Ammon's horn (tissue), 1 donor: ENCODE data around the gene MON1A.
A peak's percentile ranks its signal among the peaks of the same experiment; 100 is the strongest.
"Not testable (repeated sequence)": the region's sequence is repeated elsewhere in the genome, so short reads cannot be mapped to it uniquely, and the experiment has no call there.

Experiments used
- DNase-seq: peaks from one replicate; pipeline ENCODE4 v3.0.0-alpha.2; 2016; ENCODE audit warnings: low spot score

The MON1A gene, protein sequence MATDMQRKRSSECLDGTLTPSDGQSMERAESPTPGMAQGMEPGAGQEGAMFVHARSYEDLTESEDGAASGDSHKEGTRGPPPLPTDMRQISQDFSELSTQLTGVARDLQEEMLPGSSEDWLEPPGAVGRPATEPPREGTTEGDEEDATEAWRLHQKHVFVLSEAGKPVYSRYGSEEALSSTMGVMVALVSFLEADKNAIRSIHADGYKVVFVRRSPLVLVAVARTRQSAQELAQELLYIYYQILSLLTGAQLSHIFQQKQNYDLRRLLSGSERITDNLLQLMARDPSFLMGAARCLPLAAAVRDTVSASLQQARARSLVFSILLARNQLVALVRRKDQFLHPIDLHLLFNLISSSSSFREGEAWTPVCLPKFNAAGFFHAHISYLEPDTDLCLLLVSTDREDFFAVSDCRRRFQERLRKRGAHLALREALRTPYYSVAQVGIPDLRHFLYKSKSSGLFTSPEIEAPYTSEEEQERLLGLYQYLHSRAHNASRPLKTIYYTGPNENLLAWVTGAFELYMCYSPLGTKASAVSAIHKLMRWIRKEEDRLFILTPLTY

DNA sequence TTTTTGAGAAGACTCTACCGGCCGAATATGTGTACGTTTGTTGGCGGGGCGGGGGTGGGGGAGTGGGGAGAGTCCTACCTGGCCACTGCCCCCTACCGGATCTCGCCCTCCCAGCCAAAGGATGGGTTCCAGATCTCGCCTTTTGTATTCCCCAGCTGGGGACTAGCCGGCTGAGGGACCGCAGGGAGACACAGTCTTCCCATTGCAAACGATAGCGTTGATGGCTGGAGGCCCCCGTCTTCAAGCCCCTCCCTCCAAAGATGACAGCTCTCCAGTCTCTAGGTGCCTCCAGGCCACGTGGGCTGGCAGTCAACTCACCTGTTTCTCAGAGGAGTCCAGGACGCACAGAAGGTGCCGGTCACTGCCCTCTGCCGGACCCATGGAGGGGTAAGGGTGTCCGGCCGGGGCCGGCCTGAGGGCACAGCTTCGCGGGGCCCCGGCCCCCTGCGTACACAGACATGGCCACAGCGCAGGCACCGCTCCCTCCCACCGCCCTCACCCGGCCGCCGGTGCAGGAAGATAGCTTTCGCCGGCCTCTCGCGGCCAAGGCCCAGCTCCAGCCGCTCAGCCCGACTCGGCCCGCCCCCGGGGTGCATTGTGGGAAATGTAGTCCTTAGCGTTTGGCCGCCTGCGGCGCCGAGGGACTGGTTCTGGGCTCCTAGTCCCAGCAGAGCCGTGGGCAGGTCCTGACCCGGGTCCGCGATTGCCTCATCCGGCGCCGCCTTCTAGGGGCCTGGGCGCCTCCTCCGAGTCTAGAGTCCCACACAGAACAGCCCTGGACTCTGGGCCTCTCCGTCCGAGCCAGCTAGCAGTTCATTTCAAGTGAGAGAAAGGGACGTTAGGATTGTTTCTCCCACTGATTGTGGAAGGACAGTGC is at the start of gene MON1A:
Gene MON1A, minus strand, starts transcription at position 521 of the 877 bp plus-strand sequence. CDS start 16,465 bp downstream, outside the sequence.
- peak; percentile 89 for DNase-seq

DNA sequence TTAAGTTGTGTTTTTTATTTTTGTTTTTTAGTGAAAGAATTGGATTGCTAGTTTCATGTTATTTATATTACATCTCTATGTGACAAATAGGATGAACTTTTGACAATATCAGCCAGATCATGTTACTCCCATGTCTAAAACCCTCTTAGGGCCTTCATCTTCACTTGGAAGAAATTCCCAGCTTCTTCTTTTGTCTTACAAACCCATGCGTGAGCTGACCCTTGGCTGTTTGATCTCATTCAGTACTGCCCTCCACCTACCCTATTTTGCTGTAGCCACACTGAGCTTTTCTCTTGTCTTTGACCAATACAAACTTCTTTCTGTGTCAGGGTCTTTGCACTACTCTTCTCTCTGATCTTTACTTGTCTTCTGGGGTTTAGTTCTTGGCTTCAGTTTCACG is 47.3 kb upstream of the MON1A start:
- no peak for DNase-seq

DNA sequence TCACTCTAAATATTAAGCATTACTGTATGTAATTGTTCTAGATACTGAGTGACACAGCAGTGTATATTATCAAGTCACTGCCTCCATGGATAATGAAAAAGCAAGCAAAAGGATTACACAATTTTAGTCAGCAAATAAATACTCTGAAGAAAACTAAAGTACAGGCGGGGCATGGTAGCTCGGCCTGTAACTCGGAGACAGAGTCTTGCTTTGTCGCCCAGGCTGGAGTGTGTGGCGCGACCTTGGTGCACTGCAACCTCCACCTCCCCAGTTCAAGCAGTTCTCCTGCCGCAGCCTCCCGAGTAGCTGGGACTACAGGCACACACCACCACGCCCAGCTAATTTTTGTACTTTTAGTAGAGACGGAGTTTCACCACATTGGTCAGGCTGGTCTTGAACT is 43.0 kb upstream of the MON1A start:
- DNase-seq = no peak

DNA sequence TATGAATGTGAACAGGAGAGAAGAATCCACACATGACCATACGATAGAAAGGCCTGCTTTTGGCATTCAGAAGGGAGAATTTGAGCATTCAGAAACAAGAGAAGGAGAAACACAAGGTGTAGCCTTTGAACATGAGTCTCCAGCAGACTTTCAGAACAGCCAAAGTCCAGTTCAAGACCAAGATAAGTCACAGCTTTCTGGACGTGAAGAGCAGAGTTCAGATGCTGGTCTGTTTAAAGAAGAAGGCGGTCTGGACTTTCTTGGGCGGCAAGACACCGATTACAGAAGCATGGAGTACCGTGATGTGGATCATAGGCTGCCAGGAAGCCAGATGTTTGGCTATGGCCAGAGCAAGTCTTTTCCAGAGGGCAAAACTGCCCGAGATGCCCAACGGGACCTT is 38.7 kb upstream of the MON1A start:
- DNase-seq = no peak

DNA sequence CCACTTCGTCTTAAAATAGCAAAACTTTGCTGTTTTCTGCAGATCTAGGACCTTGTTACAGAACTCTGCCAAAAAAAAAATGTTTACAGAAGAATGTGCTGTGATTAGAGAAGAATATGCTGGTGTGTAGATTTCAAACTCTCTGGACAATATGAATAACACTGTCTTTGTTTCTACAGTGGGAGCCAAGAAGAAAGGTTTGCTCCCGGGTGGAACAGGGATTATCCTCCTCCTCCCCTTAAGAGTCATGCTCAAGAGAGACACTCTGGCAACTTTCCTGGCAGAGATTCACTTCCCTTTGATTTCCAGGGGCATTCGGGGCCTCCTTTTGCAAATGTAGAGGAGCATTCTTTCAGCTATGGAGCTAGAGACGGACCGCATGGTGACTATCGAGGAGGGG is 37.7 kb upstream of the MON1A start:
- no peak for DNase-seq

DNA sequence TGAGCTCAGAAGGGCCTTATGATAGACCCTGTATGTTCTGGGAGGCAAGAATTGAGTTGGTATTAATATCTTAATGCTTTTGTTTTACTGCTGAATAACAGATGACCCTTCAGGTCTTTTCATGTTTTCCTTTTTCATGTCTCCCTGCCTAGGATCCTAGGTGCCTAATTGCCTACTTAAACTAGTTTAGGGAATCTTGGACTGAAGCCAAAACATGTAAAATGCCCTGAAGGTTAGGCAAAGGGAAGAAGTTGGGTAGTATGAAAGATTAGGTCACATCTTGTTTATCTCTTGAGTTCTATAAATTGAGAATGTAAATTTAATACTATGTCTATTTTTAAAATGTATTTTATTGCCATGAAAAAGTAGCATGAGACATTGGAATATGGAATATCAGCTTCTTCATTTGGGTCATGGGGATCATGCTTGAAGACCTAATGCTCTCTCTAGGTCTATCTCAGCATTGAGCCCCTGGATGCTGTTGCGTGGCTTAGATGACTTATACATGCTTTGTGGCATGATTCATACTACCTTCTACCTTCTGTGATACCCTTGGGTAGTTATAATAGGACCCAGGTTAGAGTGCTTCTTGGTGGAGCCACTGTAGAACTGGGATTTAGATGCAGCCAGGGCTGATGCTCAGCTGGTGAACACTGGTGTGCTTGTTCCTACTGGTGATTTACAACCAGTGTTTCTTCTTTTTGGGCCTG is 36.8 kb upstream of the MON1A start:
- no peak for DNase-seq

DNA sequence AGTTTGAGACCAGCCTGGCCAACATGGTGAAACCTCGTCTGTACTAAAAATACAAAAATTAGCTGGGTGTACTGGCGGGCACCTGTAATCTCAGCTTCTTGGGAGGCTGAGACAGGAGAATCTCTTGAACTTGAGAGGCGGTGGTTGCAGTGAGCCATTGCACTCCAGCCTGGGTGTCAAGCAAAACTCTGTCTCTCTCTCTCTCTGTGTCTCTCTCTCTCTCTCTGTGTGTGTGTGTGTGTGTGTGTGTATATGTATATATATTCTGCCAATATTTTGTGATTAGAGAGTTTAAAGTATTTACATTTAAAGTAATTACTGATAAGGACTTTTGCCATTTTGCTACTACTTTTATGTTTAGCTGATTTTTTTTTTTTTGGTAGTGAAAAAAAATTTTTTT is 26.0 kb upstream of the MON1A start:
- DNase-seq = no peak

DNA sequence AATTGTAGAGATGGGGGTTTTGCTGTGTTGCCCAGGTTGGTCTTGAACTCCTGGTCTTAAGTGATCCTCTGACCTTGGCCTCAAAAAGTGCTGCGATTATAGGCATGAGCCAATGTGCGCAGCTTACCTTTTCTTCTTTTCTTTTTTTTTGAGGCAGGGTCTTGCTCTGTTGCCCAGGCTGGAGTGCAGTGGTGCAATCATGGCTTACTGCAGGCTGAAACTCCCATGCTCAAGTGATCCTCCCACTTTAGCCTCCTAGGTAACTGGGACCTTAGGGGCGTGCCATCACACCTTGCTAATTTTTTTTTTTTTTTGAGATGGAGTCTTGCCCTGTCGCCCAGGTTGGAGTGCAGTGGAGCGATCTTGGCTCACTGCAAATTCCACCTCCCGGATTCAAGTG is 23.3 kb upstream of the MON1A start:
- no peak for DNase-seq

DNA sequence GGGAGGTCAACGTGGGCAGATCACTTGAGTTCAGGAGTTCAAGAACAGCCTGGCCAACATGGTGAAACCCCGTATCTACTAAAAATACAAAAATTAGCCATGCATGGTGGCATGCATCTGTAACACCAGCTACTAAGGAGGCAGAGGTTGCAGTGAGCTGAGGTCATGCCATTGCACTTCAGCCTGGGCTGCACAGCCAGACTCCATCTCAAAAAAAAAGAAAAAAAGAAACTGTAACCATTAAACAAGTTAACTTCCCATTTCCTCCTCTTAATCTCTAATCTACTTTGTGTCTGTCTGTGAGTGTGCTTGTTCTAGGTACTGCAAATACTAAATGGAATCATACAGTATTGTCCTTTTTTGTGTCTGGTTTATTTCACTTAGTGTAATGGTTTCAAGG is 13.0 kb upstream of the MON1A start:
- DNase-seq = no peak

DNA sequence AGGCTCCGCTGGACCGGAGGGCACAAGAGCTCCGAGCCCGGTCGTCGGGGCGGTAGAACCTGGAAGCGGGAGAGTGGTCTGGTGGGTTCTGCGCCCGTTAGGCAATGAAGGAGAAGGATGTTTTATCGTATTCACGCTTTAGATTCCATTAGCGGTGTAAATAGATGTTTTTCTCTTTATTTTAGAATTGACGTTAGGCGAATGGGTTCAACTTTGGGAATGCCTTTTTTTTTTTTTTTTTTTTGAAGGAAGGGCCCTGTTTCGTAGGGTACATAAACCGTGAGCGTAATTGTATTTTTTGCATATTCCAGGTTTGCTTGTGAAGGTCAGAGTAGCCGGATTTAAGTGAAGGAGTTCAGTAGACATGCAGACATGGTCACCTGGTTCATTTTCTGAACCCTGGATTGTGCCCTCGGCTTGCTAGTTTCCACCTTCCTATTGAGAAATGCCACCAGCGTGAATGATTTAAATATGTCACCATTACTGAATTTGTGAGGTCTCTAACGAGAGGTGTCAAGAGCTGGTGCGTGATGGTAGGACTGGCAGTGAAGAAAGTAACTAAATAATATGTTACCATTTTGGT is 11.1 kb upstream of the MON1A start:
- no peak for DNase-seq

DNA sequence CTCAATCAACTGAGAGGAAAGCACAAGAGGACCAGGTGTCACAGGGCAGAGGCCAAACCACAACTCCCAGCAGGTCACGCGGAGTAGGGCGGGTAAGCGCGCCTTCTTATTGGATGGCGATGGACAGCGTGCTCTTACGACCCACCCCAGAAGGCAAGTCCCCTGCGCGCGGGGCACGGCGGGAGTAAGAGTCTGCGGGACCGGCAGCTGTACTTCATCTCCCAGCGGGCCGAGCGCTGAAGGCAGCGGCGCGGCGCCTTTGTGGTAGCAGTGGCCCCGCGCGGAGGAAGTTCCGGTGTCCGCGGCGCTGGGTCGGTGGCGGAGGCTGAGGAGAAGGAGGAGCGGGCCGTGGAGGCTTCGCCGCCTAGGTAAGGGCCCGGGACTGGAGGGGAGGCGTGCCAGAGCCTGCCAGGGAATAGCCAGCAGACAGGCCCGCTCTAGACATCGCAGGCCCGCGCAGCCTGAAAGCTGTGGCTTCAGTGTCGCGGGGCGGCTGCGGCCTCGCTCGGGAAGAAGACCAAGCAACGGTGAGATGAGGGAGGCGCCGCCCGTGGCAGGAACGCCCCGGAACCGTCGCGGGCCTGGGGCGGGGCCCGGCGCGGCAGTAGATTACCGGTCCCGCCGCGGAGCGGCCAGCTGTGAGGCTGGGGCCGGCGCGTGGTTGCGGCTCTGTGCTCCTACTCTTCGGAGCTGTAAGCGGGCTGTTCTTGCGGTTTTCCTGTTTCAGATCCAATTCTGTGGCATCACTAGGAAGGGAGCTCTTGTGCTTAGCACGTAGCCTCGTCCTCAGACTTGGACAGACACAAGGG is 10.5 kb upstream of the MON1A start, which contains the start of gene RBM6:
Gene RBM6, plus strand, starts transcription at position 293 of the 809 bp plus-strand sequence. CDS start 22,492 bp downstream, outside the sequence.
- DNase-seq = peak; percentile 100

DNA sequence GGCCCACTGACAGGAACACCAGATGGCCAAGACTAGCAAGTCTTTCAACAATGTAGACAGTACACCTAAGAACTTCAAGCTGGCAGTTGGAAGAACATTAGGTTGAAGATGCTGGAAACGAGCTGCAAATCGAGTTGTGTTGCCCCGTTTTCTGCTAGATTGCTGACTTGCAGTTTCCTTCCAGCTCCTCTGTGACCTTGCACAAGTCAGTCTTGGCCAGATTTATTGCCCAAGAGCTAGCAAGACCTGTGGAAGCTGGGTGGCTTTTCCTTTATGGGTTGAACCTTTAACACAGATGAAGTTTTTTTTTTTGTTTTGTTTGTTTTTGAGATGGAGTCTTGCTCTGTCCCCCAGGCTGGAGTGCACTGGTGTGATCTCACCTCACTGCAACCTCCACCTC is 7.5 kb upstream of the MON1A start:
- no peak for DNase-seq

DNA sequence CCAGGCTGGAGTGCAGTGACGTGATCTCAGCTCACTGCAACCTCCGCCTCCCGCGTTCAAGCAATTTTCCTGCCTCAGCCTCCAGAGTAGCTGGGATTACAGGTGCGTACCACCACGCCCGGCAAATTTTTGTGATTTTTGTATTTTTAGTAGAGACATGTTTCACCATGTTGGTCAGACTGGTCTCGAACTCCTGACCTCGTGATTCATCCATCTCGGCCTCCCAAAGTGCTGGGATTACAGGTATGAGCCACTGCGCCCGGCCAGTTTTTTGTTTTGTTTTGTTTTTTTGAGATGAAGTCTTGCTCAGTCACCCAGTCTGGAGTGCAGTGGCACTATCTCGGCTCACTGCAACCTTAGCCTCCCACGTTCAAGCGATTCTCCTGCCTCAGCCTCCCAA is 2.7 kb upstream of the MON1A start:
- DNase-seq = not testable (repeated sequence)

DNA sequence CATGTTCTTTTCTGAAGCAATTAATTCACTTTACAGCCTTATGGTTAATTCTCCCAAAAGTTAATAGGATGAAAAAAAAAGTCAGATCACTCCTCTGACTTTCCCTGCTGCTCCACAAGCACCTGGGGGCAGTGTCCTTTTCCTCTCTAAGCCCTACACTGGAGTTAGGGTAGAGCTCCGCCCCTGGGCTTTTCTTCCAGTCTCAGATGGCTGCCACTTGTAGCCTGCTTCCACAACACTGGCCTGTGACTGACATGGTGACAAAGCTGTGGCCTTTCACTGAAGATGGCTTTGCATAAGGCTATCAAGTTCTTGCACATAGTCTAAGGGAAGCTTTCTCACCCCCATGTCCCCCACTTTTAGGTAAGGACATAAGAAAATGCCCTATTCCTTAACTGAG is 1.3 kb upstream of the MON1A start:
- no peak for DNase-seq

DNA sequence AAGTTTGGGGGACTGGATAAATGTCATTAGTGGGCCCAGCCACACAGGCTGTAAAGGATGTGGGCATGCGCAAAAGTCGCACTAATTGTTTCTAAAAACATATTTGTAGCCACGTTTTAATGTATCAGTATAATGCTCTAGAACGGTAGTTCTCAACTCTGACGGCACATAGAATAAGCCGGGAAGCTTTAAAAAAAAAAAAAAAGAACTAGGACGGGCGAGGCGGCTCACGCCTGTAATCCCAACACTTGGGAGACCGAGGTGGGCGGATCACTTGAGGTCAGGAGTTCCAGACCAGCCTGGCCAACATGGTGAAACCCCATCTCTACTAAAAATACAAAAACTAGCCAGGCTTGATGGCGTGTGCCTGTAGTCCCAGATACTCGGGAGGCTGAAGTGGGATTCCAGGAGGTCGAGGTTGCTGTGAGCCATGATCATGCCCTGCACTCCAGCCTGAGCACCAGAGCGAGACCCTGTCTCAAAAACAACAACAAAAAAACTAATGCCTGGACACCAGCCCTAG is 618 bp upstream of the MON1A start:
- DNase-seq = no peak

DNA sequence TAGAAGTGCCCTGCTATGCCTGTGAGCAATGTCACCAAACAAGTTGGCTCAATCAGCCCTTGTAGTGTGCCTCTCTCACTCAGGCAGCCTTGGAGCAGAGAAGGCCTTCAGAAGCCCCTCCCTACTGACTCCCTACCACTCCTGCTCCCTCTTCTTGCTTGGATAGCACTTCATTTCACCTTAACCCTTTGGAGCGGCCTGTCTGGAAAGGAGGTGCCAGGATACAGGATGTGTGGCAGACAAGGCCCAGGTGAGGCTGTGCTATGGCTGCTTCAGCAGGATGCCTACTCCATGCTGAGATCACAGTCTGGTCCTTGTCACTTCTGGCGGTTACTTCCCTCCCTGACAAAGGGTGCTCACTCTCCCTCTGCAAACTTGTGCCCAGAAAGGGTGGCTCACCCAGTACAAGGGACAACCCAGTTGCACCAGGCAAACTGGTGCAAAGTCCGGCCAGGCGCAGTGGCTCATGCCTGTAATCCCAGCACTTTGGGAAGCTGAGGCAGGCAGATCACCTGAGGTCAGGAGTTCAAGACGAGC is 1.1 kb downstream of the MON1A start:
- no peak for DNase-seq

DNA sequence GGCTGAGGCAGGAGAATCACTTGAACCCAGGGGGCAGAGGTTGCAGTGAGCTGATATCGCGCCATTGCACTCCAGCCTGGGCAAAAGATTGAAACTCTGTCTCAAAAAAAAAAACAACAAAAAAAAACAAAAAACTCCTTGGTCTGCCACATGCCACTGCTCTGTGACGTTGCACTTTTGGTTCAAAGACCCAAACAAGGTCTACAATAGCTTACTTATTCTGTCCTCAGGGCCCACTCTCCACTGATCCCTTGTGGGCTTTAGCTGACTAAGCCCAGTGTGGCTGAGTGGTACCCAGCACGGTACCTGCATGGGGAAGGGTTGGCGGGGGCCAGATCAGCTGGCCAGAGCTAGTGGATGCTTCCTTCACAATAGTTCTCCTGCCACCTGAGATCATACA is 1.8 kb downstream of the MON1A start:
- no peak for DNase-seq

DNA sequence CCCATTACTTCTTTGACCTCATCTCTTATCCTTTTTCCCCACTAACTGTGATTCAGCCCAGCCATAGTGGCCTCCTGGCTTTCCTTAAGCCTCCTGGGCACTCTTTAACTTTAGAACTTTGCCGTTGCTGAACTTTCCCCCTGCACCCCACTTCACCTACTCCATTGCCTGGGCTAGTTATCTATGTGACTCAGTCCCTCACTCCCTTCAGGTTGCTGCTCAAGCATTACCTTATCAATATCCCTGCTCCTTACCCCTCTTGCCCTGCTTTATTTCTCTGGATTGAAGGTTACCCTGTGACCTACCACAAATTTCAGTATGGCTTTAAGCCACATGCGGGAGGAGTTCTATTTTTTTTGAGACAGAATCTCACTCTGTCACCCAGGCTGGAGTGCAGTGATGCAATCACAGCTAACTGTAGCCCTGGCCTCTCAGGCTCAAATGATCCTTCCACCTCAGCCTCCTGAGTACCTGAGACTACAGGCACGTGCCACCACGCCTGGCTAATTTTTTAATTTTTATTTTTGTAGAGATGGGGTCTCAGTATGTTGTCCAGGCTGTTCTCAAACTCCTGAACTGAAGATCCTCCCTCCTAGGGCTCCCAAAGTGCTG is 3.4 kb downstream of the MON1A start:
- DNase-seq = no peak

DNA sequence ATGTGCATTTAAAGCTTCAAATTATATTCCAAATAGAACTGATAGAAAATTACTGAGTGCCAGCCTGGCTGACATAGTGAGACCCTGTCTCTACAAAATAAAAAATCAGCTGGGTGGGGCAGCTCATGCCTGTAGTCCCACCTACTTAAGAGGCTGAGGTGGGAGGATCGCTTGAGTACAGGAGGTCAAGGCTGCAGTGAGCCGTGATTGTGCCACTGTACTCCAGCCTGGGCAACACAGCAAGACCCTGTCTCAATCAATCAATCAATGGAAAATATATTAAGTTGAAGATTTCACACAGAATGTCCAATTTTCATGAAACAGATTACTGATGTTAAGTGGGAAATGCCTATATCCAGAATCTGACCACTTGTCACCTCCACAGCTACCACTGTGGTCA is 4.1 kb downstream of the MON1A start:
- DNase-seq = no peak

DNA sequence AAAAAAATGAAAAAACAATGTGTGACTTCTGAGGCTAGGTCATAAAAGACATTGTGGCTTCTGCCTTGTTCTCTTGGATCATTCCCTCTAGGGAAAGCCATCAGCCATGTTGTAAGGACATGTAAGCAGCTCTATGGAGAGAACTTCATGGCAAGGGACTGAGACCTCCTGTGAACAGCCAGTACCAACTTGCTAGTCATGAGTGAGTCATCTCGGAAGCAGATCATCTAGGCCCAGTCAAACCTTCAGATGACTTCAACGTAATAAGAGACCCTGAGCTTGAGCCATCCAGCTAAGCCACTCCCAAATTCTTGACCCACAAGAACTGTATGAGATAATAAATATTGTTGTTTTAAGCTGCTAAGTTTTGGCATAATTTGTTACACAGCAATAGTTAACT is 4.9 kb downstream of the MON1A start:
- DNase-seq = no peak
